ENCODE data around the gene ST6GAL2.

Gene ST6GAL2

DNA sequence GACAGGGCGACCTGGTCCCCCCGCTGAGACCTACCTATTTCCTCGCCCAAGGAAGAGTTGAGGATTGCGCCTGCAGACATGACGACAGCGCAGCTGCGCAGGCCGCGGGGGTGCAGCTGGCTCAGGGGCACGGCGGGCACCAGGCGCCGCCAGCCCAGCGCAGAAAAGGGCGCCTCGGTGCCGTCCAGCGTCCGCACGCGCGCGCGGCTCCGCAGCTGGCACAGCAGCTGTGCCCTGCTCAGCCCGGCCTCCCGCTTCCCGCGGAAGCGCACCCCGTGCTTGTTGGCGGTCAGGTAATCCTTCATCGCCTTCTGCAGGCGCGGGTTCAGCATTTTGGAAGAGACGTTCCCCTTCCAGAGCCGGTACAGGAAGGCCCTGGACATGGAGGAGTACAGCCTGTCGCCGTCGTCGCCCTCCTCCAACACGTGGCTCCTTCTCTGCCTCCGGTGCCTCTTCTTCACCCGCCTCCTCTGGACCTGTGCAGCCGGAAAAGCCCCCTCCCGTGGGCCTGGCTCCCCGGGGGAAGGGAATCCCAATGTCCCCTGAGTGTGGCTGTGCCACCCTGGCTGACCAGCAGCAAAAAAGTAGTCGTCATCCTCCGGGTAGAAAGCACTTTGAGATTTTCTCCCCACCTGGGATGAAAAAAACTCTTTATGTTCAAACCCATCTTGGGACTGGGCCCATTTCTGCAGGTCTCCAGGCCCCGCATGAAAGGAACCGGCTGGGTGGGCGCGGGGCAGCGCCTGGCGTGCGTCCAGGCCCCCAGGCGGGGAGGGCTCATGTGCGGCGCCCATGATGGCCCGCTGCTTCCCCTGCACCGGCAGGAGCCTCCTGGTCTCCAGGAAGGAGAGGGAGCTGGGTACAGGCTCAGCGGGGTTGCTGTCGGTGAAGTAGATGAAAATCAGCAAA lies 42.7 kb downstream of the ST6GAL2 start:
- no peak overlapping the region for H3K4me3 ChIP-seq (ENCODE audit: low read depth, low read length)
- TF ChIP-seq, protein P1, sequence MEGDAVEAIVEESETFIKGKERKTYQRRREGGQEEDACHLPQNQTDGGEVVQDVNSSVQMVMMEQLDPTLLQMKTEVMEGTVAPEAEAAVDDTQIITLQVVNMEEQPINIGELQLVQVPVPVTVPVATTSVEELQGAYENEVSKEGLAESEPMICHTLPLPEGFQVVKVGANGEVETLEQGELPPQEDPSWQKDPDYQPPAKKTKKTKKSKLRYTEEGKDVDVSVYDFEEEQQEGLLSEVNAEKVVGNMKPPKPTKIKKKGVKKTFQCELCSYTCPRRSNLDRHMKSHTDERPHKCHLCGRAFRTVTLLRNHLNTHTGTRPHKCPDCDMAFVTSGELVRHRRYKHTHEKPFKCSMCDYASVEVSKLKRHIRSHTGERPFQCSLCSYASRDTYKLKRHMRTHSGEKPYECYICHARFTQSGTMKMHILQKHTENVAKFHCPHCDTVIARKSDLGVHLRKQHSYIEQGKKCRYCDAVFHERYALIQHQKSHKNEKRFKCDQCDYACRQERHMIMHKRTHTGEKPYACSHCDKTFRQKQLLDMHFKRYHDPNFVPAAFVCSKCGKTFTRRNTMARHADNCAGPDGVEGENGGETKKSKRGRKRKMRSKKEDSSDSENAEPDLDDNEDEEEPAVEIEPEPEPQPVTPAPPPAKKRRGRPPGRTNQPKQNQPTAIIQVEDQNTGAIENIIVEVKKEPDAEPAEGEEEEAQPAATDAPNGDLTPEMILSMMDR (IDR thresholded peaks at IDR 0.05; ENCODE audit: borderline replicate concordance, insufficient read depth, low read depth, low read length): no peak

DNA sequence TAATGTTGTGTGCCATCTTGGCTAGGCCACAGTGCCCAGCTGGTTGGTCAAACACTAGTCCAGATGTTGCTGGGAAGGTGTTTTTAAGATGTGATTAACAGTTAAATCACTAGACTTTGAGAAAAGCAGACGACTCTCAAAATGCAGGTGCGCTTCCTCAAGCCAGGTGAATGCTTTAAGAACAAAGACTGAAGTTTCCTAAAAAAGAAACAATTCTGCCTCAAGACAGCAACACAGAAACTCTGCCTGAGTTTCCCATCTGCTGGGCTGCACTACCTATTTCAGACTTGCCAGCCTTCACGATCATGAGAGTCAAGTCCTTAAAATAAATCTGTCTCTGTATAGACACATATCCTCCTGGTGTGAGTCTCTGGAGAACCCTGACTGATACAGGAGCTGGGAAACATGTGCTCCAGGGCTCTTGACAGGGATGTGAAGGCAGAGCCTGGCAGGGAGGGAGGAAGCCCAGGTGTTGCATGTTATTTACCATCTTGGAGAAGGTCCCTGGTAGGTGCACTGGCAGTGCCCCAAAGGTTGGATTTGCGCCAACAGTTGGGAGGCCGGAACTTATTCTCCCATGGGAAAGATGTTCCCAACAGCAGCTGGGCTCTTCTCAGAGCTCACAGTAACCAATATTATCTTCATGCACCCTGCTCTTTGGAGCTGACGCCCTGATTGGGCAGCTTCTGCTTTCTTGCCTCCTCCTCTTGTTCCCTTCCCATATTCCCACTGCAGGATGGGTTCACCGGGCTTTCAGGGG lies 43.9 kb downstream of the ST6GAL2 start:
- H3K4me3 ChIP-seq (ENCODE audit: low read depth, low read length): no peak overlapping the region
- TF ChIP-seq, protein P1 (IDR thresholded peaks at IDR 0.05; ENCODE audit: borderline replicate concordance, insufficient read depth, low read depth, low read length): no peak

DNA sequence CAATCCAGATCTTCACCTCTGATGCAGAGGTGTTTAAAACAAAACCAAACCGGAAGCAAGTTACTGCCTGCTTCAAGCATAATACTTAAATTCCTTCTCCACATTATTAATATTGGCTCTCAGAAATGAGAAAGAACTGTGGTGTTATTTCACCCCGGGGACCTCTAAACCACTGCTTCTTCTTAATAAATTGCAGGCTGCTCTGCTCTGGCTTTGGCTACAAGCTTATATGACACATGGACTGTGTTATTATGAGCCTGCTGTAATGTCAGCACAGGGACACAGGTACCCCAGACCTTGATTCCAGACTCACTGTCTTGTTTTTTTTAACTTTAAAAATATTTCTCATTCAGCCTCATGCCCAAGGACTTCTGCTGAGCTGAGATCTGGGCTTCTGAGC lies 45.1 kb downstream of the ST6GAL2 start:
- no peak overlapping the region for H3K4me3 ChIP-seq (ENCODE audit: low read depth, low read length)

DNA sequence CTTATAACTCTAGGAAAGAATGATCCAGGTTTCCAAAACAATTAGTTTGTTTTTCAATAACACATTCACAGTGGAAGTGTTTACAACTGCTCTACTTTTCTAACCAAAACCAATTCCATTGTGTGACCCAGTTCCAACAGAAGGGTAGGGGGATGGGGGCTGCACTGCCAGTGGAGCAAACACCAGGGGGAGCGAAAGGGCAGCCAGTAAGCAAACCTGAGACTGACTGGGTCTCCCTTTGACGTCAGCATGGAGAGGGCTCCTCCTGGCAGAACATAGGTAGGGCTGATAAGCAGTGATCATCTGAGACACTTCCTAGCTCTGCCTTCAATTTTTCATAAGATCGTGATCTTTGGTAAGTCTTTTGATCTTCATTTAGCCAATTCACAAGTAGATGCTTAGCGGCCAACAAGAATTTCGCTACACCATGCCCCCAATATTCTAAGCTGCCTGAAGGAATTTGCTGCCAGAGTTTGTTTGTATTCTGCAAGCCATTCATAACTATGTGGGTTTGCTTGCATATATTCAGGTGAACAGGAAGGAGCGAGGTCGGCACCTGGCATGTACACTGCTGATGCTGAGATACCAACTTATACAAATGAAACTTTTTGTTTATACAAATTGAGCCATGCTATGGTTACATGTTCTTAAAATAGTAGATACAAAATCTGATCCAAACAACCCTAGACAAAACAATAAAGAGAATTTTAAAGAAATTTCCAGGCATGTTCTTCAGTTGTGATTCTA lies 45.9 kb downstream of the ST6GAL2 start:
- no peak overlapping the region for H3K4me3 ChIP-seq (ENCODE audit: low read depth, low read length)
- TF ChIP-seq, protein P1 (IDR thresholded peaks at IDR 0.05; ENCODE audit: borderline replicate concordance, insufficient read depth, low read depth, low read length): no peak

More for the DNA sequence above, 45.1 kb downstream of the ST6GAL2 start:
- TF ChIP-seq, protein P1 (IDR thresholded peaks at IDR 0.05; ENCODE audit: borderline replicate concordance, insufficient read depth, low read depth, low read length): no peak

DNA sequence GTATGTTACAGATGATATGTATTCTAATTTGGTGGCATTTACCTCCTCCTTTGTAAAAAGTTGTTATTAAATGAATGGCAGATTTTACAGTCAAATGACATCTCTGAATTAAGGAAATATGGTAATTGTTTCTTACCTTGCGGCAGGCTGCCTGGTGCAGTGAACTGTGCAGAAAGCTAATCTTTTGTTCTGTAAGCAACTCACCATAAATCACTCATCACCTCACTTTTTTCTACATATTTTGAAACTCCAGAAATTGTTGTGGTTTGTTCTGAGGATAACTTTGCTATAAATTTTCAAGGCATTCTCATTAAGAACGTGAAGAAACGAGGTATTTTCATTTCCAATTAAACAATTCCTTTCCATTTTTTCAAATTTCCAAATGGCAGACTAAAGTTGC lies 52.7 kb downstream of the ST6GAL2 start:
- no peak overlapping the region for H3K4me3 ChIP-seq (ENCODE audit: low read depth, low read length)
- TF ChIP-seq, protein P1 (IDR thresholded peaks at IDR 0.05; ENCODE audit: borderline replicate concordance, insufficient read depth, low read depth, low read length): no peak

DNA sequence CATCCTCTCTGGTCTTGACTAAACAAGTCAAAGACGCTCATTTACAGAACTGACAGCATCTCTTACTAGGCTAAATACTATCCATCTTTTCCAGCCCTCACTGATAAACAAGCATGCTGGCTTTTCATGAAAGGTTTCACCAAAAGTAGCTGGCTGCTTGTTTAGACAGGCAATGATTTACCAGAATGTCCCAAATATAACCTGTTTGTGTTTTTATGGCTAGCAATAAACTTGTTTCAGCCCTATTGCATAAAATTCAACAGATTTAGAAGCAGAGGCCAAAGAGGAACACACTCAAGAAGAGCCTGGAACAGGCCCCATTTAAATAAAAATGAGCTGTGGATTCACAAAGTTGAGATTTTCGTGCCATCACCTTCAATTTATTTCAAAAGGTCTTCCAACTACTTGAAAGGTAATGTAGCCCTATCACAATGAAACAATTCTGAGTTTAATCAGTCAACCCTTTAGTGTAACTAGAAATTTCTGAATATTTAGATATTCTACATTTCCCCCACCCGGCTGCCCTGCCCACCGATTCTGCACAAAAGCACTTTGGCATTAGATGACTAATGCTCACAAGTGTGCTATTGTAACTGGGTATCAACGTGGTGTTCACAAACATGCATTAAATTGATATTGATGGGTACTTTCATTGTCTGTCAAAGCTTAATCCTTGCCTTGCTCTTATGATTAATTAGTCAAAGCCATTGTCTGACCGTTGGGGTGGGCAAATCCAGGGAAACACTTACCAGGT lies 54.0 kb downstream of the ST6GAL2 start:
- TF ChIP-seq, protein P1 (IDR thresholded peaks at IDR 0.05; ENCODE audit: borderline replicate concordance, insufficient read depth, low read depth, low read length): no peak
- no peak overlapping the region for H3K4me3 ChIP-seq (ENCODE audit: low read depth, low read length)

All from GM12875 (cell line).